ENCODE results near the gene NQO1.
"Not testable (repeated sequence)": the region's sequence is repeated elsewhere in the genome, so short reads cannot be mapped to it uniquely, and the experiment has no call there.

Gene NQO1

DNA sequence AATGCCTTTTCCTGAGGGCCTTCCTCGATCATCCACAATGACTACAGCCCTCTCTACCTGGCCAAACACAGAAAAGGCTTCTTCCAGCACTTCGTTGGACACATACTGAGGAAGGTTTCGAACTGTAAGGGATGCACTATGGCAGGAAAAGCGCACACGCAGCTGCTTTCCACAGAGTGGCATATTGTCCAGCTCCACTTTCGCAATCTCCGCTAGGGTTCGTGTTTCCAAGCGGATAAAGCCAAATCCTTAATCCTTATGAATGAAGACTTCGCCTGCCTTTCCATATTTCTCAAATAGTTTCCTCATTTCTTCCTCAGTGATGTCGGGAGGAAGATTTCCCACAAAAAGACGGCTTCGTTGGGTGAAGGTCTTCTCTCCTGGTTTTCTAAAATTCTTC is 31.0 kb upstream of the NQO1 start:
- H3K4me3 ChIP-seq (ENCODE audit: low read length); H3K4me1 ChIP-seq (ENCODE audit: insufficient read depth, low read length); H3K9me3 ChIP-seq (ENCODE audit: insufficient read depth, low read depth, low read length); H3K27me3 ChIP-seq (ENCODE audit: insufficient read depth, low read length); H3K9ac ChIP-seq (ENCODE audit: low read depth, low read length); H3K27ac ChIP-seq (ENCODE audit: low read depth, low read length); H3K36me3 ChIP-seq (ENCODE audit: insufficient read depth, low read length): not testable (repeated sequence)
- 92% methylated on average over 13 of the region's 13 CpGs for WGBS

- WGBS: 92% methylated on average over 10 of the region's 10 CpGs
- Histone ChIP-seq H3K9me3 (ENCODE audit: insufficient read depth, low read depth, low read length) (no peaks in the 10 kb centered on the region), H3K27ac (ENCODE audit: low read depth, low read length) (no peak overlapping the region), H3K4me1 (ENCODE audit: insufficient read depth, low read length) (0 out of 2 replicates have a peak, but pooled peaks cover 2% of the 10 kb centered on the region), H3K36me3 (ENCODE audit: insufficient read depth, low read length) (peaks cover 9% of the 10 kb centered on the region), H3K9ac (ENCODE audit: low read depth, low read length) (no peak overlapping the region), H3K27me3 (ENCODE audit: insufficient read depth, low read length) (no peaks in the 10 kb centered on the region), H3K4me3 (ENCODE audit: low read length) (no peak overlapping the region)
Observed at GRCh38 chr16:69756705-69757104, 30.3 kb upstream of the NQO1 start.

DNA sequence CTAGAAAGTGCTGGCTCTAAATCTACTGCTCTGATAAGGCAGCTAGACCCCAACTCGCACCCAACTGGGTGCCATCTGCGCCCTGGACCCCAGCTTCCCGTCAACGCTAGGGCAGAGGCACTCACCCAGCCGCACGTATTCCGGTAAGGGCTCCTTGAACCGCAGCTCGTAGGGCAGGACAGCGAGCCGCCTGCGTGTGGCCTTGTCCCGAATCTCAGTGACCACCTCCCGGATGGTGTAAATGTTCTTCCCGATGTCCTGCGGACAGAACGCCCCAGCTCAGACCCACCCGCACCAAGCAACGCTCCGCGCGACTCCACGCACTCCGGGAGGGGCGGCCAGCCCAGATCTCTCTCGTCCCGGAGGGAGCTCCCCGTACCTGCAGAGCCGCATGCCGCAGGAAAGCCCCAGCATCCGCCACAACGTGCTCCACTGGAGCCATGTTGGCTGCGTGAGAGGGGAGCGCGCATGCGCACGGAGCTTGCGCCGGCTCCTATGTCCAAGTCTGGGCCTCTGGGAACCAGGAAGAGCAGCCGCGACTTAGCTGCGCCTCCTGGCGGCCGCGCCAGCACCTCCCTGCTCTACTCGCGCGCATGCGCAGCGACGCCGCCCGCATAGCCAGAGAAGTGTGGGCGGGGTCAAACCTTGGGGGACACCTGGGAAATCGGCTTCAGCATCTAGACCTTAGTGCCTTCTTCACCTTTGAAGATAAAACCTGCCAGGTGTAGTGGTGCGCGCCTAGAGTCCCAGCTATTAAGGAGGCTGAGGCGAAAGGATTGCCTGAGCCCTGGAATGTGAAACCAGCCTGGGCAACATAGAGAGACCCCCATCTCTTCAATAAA is 28.3 kb upstream of the NQO1 start, which contains the start of gene NOB1:
NOB1 (minus strand) TSS at position 458 of the 842 bp plus-strand sequence; CDS start at position 442, 16 bp downstream.
- Histone ChIP-seq H3K27ac (ENCODE audit: low read depth, low read length) (peak within 1 kb of the TSS; percentile 60), H3K36me3 (ENCODE audit: insufficient read depth, low read length) (peaks cover 28% of the 10 kb centered on the region), H3K4me3 (ENCODE audit: low read length) (peak within 1 kb of the TSS; percentile 87), H3K4me1 (ENCODE audit: insufficient read depth, low read length) (no peaks in the 10 kb centered on the region), H3K27me3 (ENCODE audit: insufficient read depth, low read length) (no peaks in the 10 kb centered on the region), H3K9ac (ENCODE audit: low read depth, low read length) (peak within 1 kb of the TSS; percentile 92), H3K9me3 (ENCODE audit: insufficient read depth, low read depth, low read length) (no peaks in the 10 kb centered on the region)
- under 1% methylated on average over 58 of the region's 58 CpGs for WGBS

GRCh38 chr16:69754143-69754468 is 27.7 kb upstream of the NQO1 start:
- peaks cover 33% of the 10 kb centered on the region for H3K36me3 ChIP-seq (ENCODE audit: insufficient read depth, low read length)
- H3K9ac ChIP-seq (ENCODE audit: low read depth, low read length): peak overlapping the region; percentile 92
- H3K27me3 ChIP-seq (ENCODE audit: insufficient read depth, low read length): no peaks in the 10 kb centered on the region
- WGBS: 11% methylated on average over 4 of the region's 4 CpGs
- peak overlapping the region; percentile 87 for H3K4me3 ChIP-seq (ENCODE audit: low read length)
- H3K27ac ChIP-seq (ENCODE audit: low read depth, low read length): peak overlapping the region; percentile 60; the same call in 1 of the 2 replicates
- H3K4me1 ChIP-seq (ENCODE audit: insufficient read depth, low read length): no peaks in the 10 kb centered on the region
- no peaks in the 10 kb centered on the region for H3K9me3 ChIP-seq (ENCODE audit: insufficient read depth, low read depth, low read length)

DNA sequence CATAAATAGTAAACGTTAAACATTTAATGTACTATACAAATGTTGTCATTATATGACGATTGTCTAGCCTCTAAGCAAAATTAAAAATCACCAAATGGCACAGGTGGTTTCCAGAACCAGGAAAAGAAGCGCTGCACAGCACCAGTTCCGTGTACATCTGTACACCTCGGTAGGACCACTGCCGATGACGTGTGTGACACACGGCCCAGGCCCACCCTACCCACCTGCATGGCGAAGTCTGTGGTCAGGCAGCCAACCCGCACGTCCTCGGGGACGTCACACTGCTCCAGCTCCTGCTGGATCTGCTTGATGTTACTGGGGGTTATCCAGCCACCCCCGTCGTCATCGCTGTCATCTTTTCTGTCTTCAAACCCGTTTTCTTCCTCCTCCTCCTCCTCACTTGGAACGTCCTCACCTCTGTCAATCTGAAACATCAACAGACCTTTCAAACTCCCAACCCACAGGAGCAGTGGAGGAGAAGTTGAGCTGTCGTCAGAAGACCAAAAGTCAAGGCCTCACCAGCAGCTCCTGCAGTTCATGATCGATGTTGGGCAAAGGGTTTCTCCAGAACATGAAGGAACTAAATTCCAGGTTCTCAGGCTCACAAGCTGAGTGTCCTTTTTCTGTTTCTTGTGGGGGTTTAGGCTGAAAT is 22.5 kb upstream of the NQO1 start:
- WGBS: 96% methylated on average over 19 of the region's 20 CpGs
- Histone ChIP-seq H3K27me3 (ENCODE audit: insufficient read depth, low read length) (no peaks in the 10 kb centered on the region), H3K9me3 (ENCODE audit: insufficient read depth, low read depth, low read length) (no peaks in the 10 kb centered on the region), H3K36me3 (ENCODE audit: insufficient read depth, low read length) (peaks cover 86% of the 10 kb centered on the region), H3K4me3 (ENCODE audit: low read length) (no peak overlapping the region), H3K9ac (ENCODE audit: low read depth, low read length) (no peak overlapping the region), H3K27ac (ENCODE audit: low read depth, low read length) (no peak overlapping the region), H3K4me1 (ENCODE audit: insufficient read depth, low read length) (no peaks in the 10 kb centered on the region)

GRCh38 chr16:69747115-69747514 is 20.8 kb upstream of the NQO1 start:
- no peak overlapping the region for H3K27ac ChIP-seq (ENCODE audit: low read depth, low read length)
- peaks cover 99% of the 10 kb centered on the region for H3K36me3 ChIP-seq (ENCODE audit: insufficient read depth, low read length)
- no peaks in the 10 kb centered on the region for H3K4me1 ChIP-seq (ENCODE audit: insufficient read depth, low read length)
- 92% methylated on average over 8 of the region's 8 CpGs for WGBS
- no peaks in the 10 kb centered on the region for H3K9me3 ChIP-seq (ENCODE audit: insufficient read depth, low read depth, low read length)
- H3K9ac ChIP-seq (ENCODE audit: low read depth, low read length): no peak overlapping the region
- H3K4me3 ChIP-seq (ENCODE audit: low read length): no peak overlapping the region
- no peaks in the 10 kb centered on the region for H3K27me3 ChIP-seq (ENCODE audit: insufficient read depth, low read length)

DNA sequence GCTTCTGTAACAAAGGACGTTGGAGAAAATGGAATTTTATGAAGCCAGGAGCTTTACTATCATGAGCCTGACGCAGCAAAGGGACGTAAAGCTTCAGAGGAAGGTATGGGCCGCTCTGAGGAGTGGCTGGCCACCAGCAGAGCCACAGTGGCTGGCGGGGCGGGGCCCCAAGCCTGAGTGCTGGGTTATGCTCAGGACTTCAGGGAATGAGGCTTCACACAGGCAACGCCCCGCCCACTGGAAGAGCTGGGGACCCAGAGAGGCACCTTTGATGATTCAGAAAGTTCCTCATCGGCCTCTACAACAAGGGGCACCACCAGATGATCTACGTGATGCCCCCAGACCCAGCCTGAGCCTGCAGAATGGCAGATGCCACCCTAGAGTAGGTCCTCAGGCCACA is 19.6 kb upstream of the NQO1 start:
- Histone ChIP-seq H3K27ac (ENCODE audit: low read depth, low read length) (no peak overlapping the region), H3K4me1 (ENCODE audit: insufficient read depth, low read length) (no peaks in the 10 kb centered on the region), H3K27me3 (ENCODE audit: insufficient read depth, low read length) (no peaks in the 10 kb centered on the region), H3K36me3 (ENCODE audit: insufficient read depth, low read length) (peaks cover 98% of the 10 kb centered on the region), H3K4me3 (ENCODE audit: low read length) (no peak overlapping the region), H3K9ac (ENCODE audit: low read depth, low read length) (no peak overlapping the region), H3K9me3 (ENCODE audit: insufficient read depth, low read depth, low read length) (no peaks in the 10 kb centered on the region)
- 92% methylated on average over 10 of the region's 10 CpGs for WGBS

DNA sequence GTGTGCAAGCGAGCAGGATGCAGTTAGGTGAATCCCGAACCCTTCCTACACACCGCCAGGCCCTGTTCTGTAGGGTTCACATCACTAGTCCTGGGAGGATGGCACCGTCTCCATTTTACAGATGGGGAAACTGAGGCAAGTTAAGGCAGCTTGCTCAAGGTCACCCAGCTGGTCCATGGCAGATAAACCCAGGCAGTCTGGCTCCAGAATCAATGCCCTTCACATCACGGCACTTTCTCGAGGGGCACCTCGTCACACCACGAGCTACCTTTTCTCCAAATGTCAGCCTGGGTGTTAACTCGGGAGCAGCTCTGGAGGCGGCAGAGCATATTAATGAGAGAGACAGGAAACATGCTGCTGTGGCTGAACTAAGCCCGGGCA is 18.9 kb upstream of the NQO1 start:
- H3K9ac ChIP-seq (ENCODE audit: low read depth, low read length): no peak overlapping the region
- WGBS: 97% methylated on average over 11 of the region's 11 CpGs
- no peaks in the 10 kb centered on the region for H3K4me1 ChIP-seq (ENCODE audit: insufficient read depth, low read length)
- no peak overlapping the region for H3K27ac ChIP-seq (ENCODE audit: low read depth, low read length)
- no peaks in the 10 kb centered on the region for H3K9me3 ChIP-seq (ENCODE audit: insufficient read depth, low read depth, low read length)
- no peak overlapping the region for H3K4me3 ChIP-seq (ENCODE audit: low read length)
- H3K27me3 ChIP-seq (ENCODE audit: insufficient read depth, low read length): no peaks in the 10 kb centered on the region
- H3K36me3 ChIP-seq (ENCODE audit: insufficient read depth, low read length): peaks cover 95% of the 10 kb centered on the region

GRCh38 chr16:69744363-69745231 is 18.2 kb upstream of the NQO1 start:
- WGBS: 94% methylated on average over 35 of the region's 35 CpGs
- no peak overlapping the region for H3K9ac ChIP-seq (ENCODE audit: low read depth, low read length)
- H3K4me1 ChIP-seq (ENCODE audit: insufficient read depth, low read length): no peaks in the 10 kb centered on the region
- H3K27ac ChIP-seq (ENCODE audit: low read depth, low read length): no peak overlapping the region
- no peaks in the 10 kb centered on the region for H3K27me3 ChIP-seq (ENCODE audit: insufficient read depth, low read length)
- no peak overlapping the region for H3K4me3 ChIP-seq (ENCODE audit: low read length)
- peaks cover 96% of the 10 kb centered on the region for H3K36me3 ChIP-seq (ENCODE audit: insufficient read depth, low read length)
- H3K9me3 ChIP-seq (ENCODE audit: insufficient read depth, low read depth, low read length): no peaks in the 10 kb centered on the region

DNA sequence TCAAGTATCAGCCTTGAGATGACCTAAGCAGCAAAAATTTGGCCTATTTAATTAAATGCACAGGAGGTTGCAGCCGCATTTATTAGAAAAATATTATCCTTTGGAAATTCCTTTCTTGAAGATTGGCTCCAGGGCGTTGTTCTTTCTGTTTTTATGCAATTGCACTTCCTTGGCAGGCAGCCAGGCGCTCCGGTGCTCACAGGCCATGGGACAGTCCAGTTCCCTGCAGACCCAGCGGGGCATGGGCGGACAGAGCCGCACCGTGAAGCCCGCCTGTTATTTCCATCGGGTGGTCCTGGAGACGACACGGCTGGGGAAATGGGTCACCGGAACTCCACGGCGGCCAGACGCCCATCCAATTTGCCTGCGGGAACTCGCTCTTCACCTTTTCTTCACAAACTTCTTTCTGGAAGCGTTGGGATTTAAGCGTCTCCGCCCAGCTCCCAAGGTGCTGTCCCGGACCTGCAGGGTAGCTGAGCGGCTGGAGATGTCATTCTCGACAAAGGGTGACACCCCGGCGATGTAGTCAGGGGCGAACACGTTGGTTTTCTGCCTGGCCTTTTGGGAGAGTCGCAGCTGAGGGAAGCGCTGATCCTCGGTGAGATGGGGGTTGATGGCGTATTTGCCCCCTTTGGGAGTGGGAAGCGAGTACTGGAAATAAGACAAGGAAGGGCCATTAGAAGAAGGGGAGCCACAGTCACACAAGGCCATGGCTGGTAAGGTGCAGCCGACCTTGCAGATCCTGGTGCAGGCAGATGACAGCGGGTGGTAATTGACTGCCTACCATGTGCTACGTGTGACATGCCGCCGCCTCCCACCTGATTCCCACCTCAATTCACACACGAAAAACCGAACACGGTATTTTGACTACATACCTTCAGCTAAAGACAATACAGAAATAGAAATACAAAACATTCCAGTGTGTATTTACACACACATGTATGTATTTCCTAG is 15.9 kb upstream of the NQO1 start:
- Histone ChIP-seq H3K36me3 (ENCODE audit: insufficient read depth, low read length) (peaks cover 76% of the 10 kb centered on the region), H3K27me3 (ENCODE audit: insufficient read depth, low read length) (no peaks in the 10 kb centered on the region), H3K4me3 (ENCODE audit: low read length) (no peak overlapping the region), H3K27ac (ENCODE audit: low read depth, low read length) (no peak overlapping the region), H3K9me3 (ENCODE audit: insufficient read depth, low read depth, low read length) (no peaks in the 10 kb centered on the region), H3K4me1 (ENCODE audit: insufficient read depth, low read length) (no peaks in the 10 kb centered on the region), H3K9ac (ENCODE audit: low read depth, low read length) (no peak overlapping the region)
- 96% methylated on average over 41 of the region's 41 CpGs for WGBS

Data from HUES64 (cell line).